Hindlimb muscle (tissue), 1 donor: Measurements from ENCODE around the gene RELL2. TPM values are rescaled to one million over a fixed set of nuclear protein-coding genes. Genes with fewer than 3 reads are reported as not detected.
A peak's percentile ranks its signal among the peaks of the same experiment; 100 is the strongest.
"Not testable (repeated sequence)": the region's sequence is repeated elsewhere in the genome, so short reads cannot be mapped to it uniquely, and the experiment has no call there.

Source experiments
- DNase-seq: peaks from one replicate; pipeline ENCODE4 v3.0.0-alpha.2; 2013
- polyA plus RNA-seq: library from polyadenylated mRNA; unstranded; fragments of 120-200 nt; gene quantifications from one replicate; pipeline ENCODE4 v1.2.1, GENCODE V29; 2013; ENCODE audit not compliant: insufficient read length

The RELL2 gene, protein sequence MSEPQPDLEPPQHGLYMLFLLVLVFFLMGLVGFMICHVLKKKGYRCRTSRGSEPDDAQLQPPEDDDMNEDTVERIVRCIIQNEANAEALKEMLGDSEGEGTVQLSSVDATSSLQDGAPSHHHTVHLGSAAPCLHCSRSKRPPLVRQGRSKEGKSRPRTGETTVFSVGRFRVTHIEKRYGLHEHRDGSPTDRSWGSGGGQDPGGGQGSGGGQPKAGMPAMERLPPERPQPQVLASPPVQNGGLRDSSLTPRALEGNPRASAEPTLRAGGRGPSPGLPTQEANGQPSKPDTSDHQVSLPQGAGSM
- polyA plus RNA-seq = 0.12 TPM

DNA sequence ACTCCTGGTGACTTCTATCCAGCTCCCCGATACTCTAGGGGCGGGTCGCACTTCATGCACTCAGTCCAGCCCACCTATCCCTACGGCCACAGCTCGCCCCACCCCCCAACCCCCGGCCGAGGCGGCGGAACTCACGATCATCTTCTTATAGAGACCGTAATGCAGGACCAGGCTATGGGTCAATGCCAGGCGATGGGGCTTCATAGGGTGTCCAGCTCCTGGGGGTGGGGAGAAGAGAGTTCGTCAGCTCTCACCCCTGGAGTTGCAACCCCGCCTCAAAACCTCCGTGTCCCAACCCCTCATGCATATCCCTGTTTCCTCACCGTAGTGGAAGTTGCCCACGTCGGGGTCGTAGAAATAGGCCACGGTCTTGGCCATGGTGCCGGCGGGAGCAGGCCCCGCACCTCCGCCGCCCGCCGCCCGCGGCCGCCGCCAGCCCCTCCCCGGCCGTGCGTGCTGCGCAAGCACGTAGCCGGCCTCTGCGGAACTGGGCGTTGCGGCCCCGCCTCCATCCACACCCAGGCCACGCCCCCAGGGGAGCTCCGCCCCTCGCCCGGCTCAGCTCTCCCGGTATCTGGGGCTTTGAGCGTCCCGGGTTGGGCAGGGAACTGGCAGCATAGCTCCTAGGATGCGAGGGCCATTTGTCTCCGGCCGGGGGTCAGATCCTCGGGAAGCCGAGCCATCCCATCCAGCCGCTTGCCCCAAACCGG lies at the start of gene RELL2, which contains the start of gene HDAC3:
Gene RELL2, plus strand, starts transcription at position 585 of the 710 bp plus-strand sequence. CDS start 1,229 bp downstream, outside the sequence.
Gene HDAC3, minus strand, starts transcription at position 437 of the 710 bp plus-strand sequence. Its CDS starts 59 bp downstream, at position 378.
- peak; percentile 91 for DNase-seq

DNA sequence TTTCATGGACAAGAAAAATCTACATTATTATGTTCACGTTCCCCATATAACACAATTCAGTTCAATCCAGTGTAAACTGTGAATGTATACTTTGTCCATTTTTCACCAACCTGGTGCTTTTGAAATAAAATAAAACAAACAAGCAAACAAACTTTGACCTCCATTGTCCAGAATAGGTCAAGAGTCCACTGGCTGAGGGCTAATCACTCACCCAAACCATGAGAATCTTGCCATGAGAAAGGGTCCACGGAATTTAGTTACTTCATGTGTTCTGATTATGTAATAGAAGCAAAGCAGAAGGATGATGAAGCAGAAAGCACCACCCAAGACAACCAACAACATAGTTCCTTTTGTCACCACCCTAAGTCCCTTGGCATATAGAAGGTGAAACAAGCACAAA lies 46.7 kb upstream of the RELL2 start:
- no peak for DNase-seq

DNA sequence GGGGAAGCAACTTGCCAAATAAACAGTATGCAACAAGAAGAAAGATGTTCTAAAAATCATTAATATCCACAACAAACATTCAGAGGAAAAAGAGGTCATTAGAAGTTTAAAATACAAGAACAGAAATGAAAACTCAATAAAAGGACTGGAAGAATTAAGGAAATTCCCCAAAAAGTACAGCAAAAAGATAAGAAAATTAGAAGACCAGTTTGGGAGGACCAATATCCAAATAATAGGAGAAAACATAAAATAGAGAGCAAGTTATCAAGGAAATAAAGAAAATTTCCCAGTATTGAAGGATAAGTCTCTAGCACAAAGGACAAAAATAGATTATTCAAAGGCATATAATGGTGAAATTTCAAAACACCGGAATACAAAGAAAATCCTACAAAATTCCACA lies 39.9 kb upstream of the RELL2 start:
- DNase-seq = no peak

DNA sequence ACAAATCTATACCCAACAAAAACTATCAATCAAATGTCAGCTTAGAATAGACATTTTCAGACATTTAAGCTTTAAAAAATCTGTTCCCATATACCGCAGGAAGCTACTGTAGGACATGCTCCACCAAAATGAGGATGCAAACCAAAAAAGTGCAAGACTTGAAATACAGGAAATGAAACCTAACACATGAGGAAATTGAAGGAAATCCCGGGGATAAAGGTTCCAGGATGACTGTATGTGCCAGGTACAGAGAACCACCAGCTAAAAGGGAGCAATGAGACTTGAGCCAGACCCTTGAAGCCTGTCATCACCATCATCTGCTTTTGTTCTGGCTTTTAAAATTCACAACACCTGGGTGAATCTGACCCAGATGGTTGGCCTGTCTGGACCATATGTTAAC lies 39.4 kb upstream of the RELL2 start:
- no peak for DNase-seq

DNA sequence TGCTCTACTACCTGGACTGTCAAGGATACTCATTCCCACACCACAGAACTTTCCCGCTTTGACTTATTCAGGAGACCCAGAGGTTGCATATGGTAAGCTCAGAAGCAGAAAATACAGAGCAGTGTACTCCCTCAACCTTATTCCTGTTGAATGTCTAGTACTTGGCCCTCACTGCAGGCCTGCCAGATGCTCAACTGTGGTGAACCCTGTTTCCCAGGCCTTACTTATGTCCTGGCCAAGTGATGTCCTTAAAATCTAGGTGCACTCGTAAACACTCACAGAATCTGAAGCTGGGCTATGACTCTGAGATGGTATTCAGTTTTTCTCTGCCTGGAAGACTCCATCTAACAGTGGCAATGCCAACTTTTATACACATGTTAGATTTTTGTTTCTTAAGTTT lies 39.0 kb upstream of the RELL2 start:
- no peak for DNase-seq

DNA sequence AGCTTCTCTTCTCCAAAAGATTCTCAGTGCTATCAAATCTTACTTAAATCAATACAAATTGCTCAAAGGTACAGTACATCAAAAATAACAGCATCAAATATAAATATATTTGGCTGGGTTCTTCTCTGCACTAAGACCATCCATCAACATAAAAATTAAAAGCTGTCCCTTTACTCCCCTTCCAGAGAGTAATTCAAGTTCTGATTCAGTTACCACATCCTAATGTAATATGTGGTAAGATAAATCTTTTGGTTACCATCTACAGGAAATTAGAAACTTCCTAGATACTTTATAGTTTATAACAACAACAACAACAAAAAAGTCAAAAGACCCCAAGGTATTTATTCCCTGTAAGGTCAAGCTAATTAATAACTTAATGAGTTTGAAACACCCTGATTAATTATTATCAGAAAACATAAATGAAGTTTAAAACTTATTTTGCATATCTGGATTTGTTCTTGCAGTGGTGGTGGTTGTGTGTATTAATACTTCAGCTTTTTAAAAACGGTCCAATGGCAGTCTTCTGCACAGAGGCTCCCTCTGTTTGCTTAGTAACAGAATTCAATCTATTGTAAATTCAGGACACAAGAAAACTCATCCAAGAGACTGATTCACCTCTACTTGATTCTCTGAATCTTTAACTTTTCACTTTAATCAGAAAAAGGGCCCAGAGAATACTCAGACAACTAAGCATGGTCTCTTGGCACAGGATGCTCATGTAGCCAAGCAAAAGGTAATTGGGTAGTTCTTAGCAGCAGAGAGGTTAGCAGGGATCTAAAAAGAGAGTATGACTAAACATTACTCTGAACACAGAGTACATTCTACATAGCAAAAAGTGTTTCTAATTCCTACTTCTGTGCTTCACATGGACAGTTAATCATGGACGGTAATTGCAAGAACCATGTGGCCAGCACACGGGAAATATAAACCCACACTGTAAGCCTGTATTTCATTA lies 38.1 kb upstream of the RELL2 start:
- no peak for DNase-seq

DNA sequence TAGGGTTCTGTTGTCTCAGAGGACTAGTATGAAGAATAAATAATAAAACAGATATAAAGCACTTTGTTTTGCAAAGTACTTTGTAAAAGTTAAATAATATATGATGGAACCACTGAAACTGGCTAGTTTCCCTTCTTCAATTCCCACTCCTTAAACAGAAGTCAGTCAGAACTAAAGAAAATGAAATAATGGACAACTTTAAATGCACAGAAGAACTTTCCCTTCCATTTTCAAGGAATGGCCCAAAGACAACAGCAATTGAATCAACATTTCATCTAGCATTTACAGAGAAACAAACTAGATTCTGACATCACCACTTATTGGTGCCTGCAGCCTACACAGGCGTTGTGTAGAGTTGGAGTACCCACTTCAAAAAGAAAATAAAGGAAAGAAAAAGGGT lies 34.2 kb upstream of the RELL2 start:
- DNase-seq = no peak

DNA sequence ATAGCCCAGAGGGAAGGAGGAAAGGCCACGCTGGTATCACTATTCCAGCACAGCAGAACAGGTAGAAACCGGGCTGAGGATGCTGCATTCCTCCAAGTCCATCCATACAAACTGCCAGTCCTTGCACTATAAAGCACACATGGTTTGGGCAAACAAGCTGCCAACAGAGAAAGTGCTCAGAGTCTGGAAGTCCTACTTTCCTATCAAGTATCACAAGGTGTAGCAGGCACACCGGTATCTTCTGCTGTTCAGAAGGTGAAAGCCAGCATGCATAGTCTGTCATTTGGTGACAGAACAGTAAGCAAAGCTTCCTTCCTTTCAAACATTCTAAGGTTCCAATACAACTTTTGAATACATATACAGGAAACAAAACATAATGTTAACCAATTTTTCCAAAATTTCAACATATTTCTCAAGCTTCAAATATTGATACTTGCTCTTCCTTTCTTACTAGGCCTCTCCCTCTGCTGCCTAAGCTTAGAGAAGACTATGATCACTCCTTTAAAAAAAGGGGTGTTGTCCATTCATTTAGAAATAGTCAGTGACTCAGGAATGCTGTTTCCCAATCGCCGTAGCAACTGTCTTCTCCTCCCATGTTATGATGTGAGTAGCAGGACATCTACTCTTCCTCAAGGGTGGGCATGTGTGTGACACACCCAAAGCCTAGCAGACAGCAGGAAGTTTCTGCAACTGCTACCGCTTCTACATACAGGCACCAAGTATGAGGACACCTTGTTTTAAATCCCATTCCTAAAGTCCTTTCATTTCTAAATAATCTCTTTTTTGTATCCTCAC lies 32.7 kb upstream of the RELL2 start:
- DNase-seq = peak; percentile 42

DNA sequence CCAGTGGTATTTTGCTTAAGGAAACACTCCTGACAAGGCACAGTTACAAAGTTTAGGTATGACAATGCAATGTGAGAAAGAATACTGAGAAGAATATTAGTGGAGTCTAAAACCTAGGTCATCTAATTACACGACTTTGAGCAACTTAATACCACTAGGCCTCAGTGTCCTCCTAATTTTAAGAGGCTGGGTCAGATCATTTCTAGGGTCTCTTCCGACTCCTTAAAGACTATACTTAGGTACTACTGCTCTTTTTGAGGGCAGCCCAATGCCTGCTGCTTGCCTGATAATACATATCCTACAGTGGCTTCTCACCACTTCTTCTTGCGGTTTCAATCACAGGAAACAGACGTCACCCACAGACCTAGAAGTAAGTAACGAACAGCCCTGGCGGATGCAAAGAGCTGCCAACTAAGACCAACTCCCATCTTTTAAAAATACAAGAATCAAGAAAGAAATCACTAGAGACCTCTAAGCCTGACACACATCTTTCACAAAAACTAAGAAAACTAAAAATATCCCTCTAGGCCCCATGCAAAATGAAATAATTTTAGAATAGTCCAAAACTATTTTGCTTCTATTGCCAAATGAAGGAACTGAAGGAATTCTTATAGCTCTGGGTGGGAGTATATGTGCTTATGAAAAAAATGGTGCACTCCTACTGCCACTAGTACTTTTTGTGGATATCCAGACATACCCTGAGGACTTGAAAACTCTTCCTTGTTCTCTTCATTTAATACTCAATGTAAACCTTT lies 31.1 kb upstream of the RELL2 start:
- DNase-seq = no peak

DNA sequence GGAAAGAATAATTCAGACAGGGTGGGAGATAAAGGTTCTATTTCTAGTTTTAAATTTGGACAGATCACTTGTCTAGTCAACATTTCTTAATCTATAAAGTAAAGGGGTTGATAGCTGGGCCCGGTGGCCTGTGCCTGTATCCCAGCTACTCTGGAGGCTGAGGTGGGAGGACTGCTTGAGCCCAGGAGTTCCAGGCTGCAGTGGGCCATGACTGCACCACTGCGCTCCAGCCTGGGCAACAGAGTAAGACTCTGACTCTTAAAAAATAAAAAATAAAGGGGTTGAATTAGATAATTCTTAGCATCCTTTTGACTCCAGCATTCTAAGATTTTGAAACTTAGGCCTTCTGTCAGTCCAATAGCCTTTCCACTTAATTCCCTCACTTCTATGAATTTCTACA lies 28.8 kb upstream of the RELL2 start:
- no peak for DNase-seq

DNA sequence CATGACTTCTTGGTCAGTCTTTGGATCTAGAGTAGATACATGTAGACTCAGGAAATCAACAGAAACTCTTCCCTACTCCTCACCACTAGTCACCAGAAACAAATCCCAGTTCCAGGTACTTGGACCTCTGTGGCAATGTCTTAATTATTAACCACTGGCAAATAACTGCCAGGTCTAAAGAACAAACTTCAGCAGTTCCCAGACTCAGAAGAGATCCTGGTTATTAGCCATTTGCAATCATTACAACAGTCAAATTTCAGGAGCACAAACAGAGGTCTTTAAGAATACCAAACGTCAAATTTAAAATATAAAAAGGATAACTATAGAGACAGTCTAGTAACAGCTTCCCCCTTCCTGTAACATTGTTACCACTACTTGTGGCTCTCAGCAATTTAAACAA lies 28.2 kb upstream of the RELL2 start:
- DNase-seq = no peak

DNA sequence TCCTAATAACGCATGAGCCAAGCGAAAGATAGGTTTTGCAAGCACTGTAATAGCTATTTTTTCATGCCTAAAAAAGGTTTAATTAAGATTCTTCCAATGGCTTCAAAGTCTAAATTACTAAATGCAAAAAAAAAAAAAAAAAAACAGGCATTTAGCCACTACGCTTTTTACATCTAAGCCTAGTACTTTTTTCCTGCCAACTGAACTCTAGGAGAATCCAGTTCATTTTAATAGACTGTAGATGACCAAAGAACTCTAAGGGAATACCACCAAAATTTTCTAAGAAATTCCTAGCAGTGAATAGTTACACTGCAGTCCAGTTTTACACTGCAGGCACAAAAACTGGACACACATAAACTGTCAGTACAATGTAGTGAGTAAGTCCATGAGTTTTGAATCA lies 27.8 kb upstream of the RELL2 start:
- DNase-seq = no peak

DNA sequence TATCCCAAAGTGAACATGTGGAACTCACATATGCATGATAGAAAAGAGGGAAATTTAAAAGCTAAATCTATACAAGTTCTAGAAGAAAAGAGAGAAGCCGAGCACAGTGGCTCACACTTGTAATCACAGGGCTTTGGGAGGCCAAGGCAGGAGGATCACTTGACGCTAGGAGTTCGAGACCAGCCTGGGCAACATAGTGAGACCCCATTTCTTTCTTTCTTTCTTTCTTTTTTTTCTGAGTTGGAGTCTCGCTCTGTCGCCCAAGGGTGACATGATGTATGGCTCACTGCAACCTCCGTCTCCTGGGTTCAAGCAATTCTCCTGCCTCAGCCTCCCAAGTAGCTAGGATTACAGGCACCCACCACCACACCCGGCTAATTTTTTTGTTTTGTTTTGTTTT lies 26.9 kb upstream of the RELL2 start:
- not testable (repeated sequence) for DNase-seq

DNA sequence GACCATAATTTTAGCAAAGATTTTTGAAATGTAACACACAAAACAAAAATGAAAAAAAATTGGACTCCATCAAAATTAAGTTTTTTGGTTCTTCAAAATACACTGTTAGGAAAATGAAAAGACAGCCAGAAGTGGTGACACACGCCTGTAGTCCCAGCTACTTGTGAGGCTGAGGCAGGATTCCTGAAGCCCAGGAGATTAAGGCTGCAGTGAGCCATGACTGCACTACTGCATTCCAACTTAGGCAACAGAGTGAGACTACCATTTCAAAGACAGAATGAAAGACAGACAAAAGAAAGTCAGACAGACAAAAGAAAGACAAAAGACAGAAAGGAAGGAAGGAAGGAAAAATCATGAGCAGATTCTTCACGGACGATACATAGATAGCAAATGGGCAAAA lies 25.5 kb upstream of the RELL2 start:
- no peak for DNase-seq

DNA sequence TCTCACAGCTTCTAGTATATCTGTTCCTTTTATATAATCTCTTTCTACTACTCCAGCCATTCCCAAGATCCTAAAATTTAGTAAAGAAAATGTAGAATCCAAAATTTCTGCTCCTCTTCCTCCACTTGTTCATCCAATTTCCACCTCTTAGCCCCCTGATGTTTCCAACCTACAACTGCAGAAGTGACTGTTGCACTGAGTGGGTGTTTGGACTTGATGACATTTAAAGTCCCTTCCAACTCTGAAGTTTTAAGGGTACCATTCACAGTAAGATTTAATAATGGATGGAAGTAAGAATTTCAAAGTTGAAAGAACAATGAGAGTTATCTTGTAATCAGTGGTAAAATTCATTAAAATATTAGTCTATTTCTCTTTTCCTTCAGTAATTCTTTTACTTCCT lies 23.5 kb upstream of the RELL2 start:
- no peak for DNase-seq

DNA sequence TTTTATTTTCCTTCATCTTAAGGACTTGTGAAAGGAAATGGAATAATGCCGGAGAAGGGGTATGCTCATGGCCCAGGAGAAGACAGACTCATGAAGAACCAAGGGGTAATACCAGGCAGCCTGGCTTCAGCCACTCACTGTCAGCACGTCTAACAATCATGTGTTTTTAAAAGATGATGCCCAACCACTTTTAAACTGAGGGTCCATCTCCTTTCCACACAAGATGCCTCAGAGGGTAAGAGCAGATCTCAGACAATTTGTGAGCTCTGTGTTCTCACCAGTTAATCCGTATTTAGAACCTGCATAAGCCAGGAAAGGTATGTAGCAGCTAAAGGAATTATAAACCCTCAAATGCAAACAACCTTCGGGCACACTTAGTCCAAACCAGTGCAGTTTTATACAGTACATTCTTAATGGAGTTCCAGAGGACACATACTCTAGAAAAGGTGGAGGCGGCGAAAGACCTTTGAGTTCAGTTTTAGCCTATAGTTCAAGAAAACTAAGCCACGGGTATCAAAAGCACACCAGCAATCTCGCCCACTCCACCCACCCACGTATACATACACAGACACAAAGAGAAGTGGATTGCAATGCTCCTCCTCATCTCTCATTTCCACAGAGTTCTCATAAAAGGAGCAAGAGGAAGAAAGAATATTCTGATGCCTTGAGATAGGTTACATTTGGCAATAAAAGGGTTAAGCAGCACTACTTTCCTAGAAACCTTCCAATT lies 20.6 kb upstream of the RELL2 start:
- DNase-seq = no peak

DNA sequence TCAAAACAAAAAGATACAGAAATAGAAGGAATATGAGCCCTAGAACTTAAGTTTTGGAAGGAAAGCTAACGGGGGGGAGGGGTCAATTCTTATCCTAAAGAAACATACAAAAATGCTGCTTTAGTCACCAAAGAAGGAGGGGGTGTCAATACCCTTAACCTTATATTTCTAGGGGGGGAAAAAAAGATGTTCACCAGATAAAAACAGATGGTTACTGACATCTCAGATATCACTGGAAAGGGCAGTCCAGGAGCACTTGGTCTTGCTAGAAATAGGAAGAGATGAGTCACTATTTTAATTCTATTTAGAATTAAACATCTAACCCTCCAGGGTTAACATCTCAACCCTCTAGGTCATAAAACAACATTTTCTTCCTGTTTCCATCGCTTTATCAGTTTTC lies 19.7 kb upstream of the RELL2 start:
- DNase-seq = no peak

DNA sequence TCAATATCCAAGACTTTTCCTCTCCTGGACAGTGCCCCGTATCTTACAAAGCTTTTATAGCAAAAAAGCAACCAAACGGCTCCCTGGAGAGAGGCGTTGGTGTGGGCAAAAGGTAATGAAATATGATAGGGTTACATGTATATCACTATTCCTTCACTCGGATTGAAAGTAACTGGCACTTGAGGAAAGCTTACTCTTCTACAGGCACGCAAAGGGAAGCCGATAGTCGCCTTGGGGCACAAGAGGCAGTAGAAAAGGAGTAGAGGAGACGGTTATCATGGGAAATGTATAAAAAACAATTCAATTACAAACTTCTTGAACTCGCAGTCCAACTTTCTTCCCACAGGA lies 19.1 kb upstream of the RELL2 start:
- DNase-seq = no peak

DNA sequence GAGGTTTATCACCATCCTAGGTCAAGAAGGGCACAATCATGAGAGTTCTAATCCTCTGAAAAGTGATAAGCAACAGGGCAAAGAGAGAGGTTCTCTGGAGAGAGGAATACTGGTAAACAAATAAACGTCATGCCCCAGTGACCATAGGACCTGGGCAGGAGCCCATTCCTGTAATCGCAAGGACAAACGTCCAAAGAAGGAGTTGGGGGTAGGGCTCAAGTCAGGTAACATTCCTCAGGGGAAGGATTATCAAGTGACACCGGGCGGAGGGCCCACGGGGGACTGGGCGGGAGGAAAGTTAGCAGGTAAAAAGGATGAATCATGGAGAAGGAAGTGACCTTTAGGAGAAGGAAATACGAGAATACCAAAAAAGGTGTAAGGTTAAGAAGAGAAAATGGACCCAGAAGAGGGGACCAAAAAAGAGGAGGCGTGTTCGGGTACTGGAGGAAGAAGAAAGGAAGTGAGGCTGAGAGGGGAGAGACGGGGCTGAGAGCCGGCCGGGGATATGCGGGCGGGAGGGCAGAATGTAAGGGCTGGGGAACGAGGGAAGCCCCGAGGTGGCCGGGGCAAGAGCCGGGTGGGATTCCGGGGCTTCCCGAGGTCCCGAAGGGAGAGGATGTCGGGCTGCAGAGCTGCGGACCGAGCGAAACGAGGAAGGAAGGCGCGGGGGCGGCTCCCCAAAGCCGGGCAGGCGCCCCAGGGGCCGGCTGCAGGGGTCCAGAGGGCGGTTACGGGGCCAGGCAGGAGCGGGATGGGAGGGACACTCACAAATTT lies 18.6 kb upstream of the RELL2 start:
- DNase-seq = no peak
